ENCODE measurements around the gene ICE2. TPM values are rescaled to one million over a fixed set of nuclear protein-coding genes. Genes with fewer than 3 reads are reported as not detected.

ICE2 gene
- total RNA-seq, 1 donor from 2014 or later: 69.7 TPM

- Mint-ChIP-seq H3K4me1 (peaks cover 41% of the 10 kb centered on the region), H3K9me3 (no peaks in the 10 kb centered on the region), H3K4me3 (peak overlapping the region; percentile 97), H3K27ac (ENCODE audit: unreplicated experiment) (no peak overlapping the region), H3K36me3 (ENCODE audit: low read depth) (no peaks in the 10 kb centered on the region), H3K27me3 (ENCODE audit: low read depth) (no peaks in the 10 kb centered on the region)
- DNase-seq (ENCODE audit: low read depth, low spot score): no peak
- no peak for TF ChIP-seq CTCF (conservative IDR thresholded peaks at IDR 0.05)
Observed at GRCh38 chr15:60480149-60480548, 1.2 kb upstream of the ICE2 start.

- H3K9me3 Mint-ChIP-seq: no peaks in the 10 kb centered on the region
- peaks cover 5% of the 10 kb centered on the region for H3K36me3 Mint-ChIP-seq (ENCODE audit: low read depth)
- no peak for TF ChIP-seq CTCF (conservative IDR thresholded peaks at IDR 0.05)
- H3K4me3 Mint-ChIP-seq: peak overlapping the region; percentile 97
- peak overlapping the region; percentile 100 for H3K27ac Mint-ChIP-seq (ENCODE audit: unreplicated experiment)
- no peak for DNase-seq (ENCODE audit: low read depth, low spot score)
- H3K4me1 Mint-ChIP-seq: peaks cover 47% of the 10 kb centered on the region
- no peaks in the 10 kb centered on the region for H3K27me3 Mint-ChIP-seq (ENCODE audit: low read depth)
Observed at GRCh38 chr15:60479361-60480110, 594 bp upstream of the ICE2 start.

GRCh38 chr15:60477916-60478565 is 901 bp downstream of the ICE2 start:
- TF ChIP-seq CTCF (conservative IDR thresholded peaks at IDR 0.05): no peak
- Mint-ChIP-seq H3K4me1 (peaks cover 47% of the 10 kb centered on the region), H3K36me3 (ENCODE audit: low read depth) (peaks cover 7% of the 10 kb centered on the region), H3K4me3 (peak overlapping the region; percentile 97), H3K27ac (ENCODE audit: unreplicated experiment) (peak overlapping the region; percentile 100), H3K27me3 (ENCODE audit: low read depth) (no peaks in the 10 kb centered on the region), H3K9me3 (no peaks in the 10 kb centered on the region)
- no peak for DNase-seq (ENCODE audit: low read depth, low spot score)

GRCh38 chr15:60477164-60477563 is 1.8 kb downstream of the ICE2 start:
- H3K27me3 Mint-ChIP-seq (ENCODE audit: low read depth): no peaks in the 10 kb centered on the region
- H3K36me3 Mint-ChIP-seq (ENCODE audit: low read depth): peaks cover 9% of the 10 kb centered on the region
- TF ChIP-seq CTCF (conservative IDR thresholded peaks at IDR 0.05): no peak
- DNase-seq (ENCODE audit: low read depth, low spot score): no peak
- H3K9me3 Mint-ChIP-seq: no peaks in the 10 kb centered on the region
- H3K4me3 Mint-ChIP-seq: peak overlapping the region; percentile 97
- H3K27ac Mint-ChIP-seq (ENCODE audit: unreplicated experiment): no peak overlapping the region
- H3K4me1 Mint-ChIP-seq: peaks cover 47% of the 10 kb centered on the region

GRCh38 chr15:60476713-60477112 is 2.2 kb downstream of the ICE2 start:
- Mint-ChIP-seq H3K4me1 (peaks cover 47% of the 10 kb centered on the region), H3K27ac (ENCODE audit: unreplicated experiment) (no peak overlapping the region), H3K9me3 (no peaks in the 10 kb centered on the region), H3K36me3 (ENCODE audit: low read depth) (peaks cover 9% of the 10 kb centered on the region), H3K27me3 (ENCODE audit: low read depth) (no peaks in the 10 kb centered on the region), H3K4me3 (peak overlapping the region; percentile 97)
- no peak for DNase-seq (ENCODE audit: low read depth, low spot score)
- TF ChIP-seq CTCF (conservative IDR thresholded peaks at IDR 0.05): no peak
